Uterus (tissue), 4 donors: ENCODE results near the gene CTSL. TPM values are rescaled to one million over a fixed set of nuclear protein-coding genes. Genes with fewer than 3 reads are reported as not detected.

Experiments
- DNase-seq, 2 donors: peaks; one replicate each; pipeline ENCODE4 v3.0.0-alpha.2; 2019 to 2020
- H3K27ac ChIP-seq, 2 donors: fragments of 200-600 bp; sonication (generic); 1 replicate in 1 of 2; 2 replicates in 1 of 2; pipeline ENCODE4 v1.5.1; 2016 to 2018
- H3K27me3 ChIP-seq, 2 donors: fragments of 200-600 bp; sonication (generic); one replicate each; pipeline ENCODE4 v1.5.1; 2018 to 2019; ENCODE audit warnings: control low read depth in 1 of 2
- H3K36me3 ChIP-seq, 2 donors: fragments of 200-600 bp; sonication (generic); one replicate each; pipeline ENCODE4 v1.5.1; 2019; ENCODE audit warnings: control low read depth in 1 of 2
- H3K4me1 ChIP-seq, 2 donors: fragments of 200-600 bp; sonication (generic); one replicate each; pipeline ENCODE4 v1.5.1; 2018 to 2019; ENCODE audit warnings: control low read depth in 1 of 2
- H3K4me3 ChIP-seq, 2 donors: fragments of 200-600 bp; sonication (generic); 1 replicate in 1 of 2; 2 replicates in 1 of 2; pipeline ENCODE4 v1.5.1; 2018 to 2019; ENCODE audit warnings: mild to moderate bottlenecking in 1 of 2
- H3K9me3 ChIP-seq, 2 donors: fragments of 200-600 bp; sonication (generic); one replicate each; pipeline ENCODE4 v1.5.1; 2019; ENCODE audit warnings: control low read depth in 1 of 2
- CTCF ChIP-seq, 4 experiments: fragments of 200-600 bp in 2 of 4; fragments of 450-650 bp in 2 of 4; sonication (generic) in 2 of 4; IDR thresholded peaks; one replicate each; pipeline ENCODE4 v1.5.1; 2016 to 2019; ENCODE audit warnings: antibody characterized with exemption in 4 of 4, mild to moderate bottlenecking in 2 of 4, moderate library complexity in 1 of 4
- POLR2A ChIP-seq, 2 donors: fragments of 450-650 bp; IDR thresholded peaks; one replicate each; pipeline ENCODE4 v1.6.1; 2016; ENCODE audit warnings: antibody characterized with exemption in 2 of 2, mild to moderate bottlenecking in 1 of 2, moderate library complexity in 1 of 2
- intact Hi-C: fragments of 100-400 bp; cut with DNase I; formaldehyde crosslinking; loops from one replicate; pipeline ENCODE4 v1.15.1; 2023; ENCODE audit warnings: low total_unique reads
- total RNA-seq, 4 donors: library from RNA; depleted of rRNA in 3 of 4; stranded (reverse); fragments of >200 nt in 3 of 4; gene quantifications; one replicate each; pipeline versions ENCODE4 v1.1.0 to v1.2.4, GENCODE V29; 2014 to 2023
- donor health status: DM: yes; HTN: yes; CAD: no.

CTSL gene
- total RNA-seq, 4 donors from 2014 or later = 84.3 to 183 (median 147) TPM

GRCh38 chr9:87681271-87682061 lies 44.5 kb upstream of the CTSL start:
- Histone ChIP-seq H3K27me3 (no peaks in the 10 kb centered on the region), H3K4me1 (no peaks in the 10 kb centered on the region), H3K36me3 (no peaks in the 10 kb centered on the region), H3K4me3 (no peak overlapping the region), H3K9me3 (no peaks in the 10 kb centered on the region), H3K27ac (no peak overlapping the region)
- intact Hi-C loops = no loop called here
- DNase-seq = no peak
- no peak for TF ChIP-seq CTCF (IDR thresholded peaks at IDR 0.05)
- TF ChIP-seq POLR2A (IDR thresholded peaks at IDR 0.05) = no peak

- Histone ChIP-seq H3K4me3 (no peak overlapping the region), H3K9me3 (no peaks in the 10 kb centered on the region), H3K27me3 (no peaks in the 10 kb centered on the region), H3K27ac (no peak overlapping the region), H3K4me1 (no peaks in the 10 kb centered on the region), H3K36me3 (no peaks in the 10 kb centered on the region)
- TF ChIP-seq CTCF (IDR thresholded peaks at IDR 0.05) (no peak), POLR2A (IDR thresholded peaks at IDR 0.05) (no peak)
- no peak for DNase-seq
- intact Hi-C loops = no loop called here
These were observed 43.8 kb upstream of the CTSL start for GRCh38 chr9:87682085-87682484.

GRCh38 chr9:87682618-87683017 lies 43.3 kb upstream of the CTSL start:
- no peak overlapping the region for H3K4me3 ChIP-seq
- no peak for TF ChIP-seq POLR2A (IDR thresholded peaks at IDR 0.05)
- no peak for TF ChIP-seq CTCF (IDR thresholded peaks at IDR 0.05)
- no peaks in the 10 kb centered on the region for H3K4me1 ChIP-seq
- intact Hi-C loops = no loop called here
- no peak overlapping the region for H3K27ac ChIP-seq
- H3K27me3 ChIP-seq = no peaks in the 10 kb centered on the region
- H3K9me3 ChIP-seq = no peaks in the 10 kb centered on the region
- no peaks in the 10 kb centered on the region for H3K36me3 ChIP-seq
- no peak for DNase-seq

- TF ChIP-seq CTCF (IDR thresholded peaks at IDR 0.05) (no peak), POLR2A (IDR thresholded peaks at IDR 0.05) (no peak)
- H3K4me3 ChIP-seq = no peak overlapping the region
- H3K27me3 ChIP-seq = no peaks in the 10 kb centered on the region
- no peak overlapping the region for H3K27ac ChIP-seq
- intact Hi-C loops = no loop called here
- H3K4me1 ChIP-seq = no peaks in the 10 kb centered on the region
- no peaks in the 10 kb centered on the region for H3K36me3 ChIP-seq
- H3K9me3 ChIP-seq = no peaks in the 10 kb centered on the region
- no peak for DNase-seq
These were observed 41.9 kb upstream of the CTSL start for GRCh38 chr9:87683751-87684626.
